ENCODE results near the gene TMEM239.
"Not testable (repeated sequence)": the region's sequence is repeated elsewhere in the genome, so short reads cannot be mapped to it uniquely, and the experiment has no call there.

Gene TMEM239

GRCh38 chr20:2820896-2821869, 5.0 kb downstream of the TMEM239 start:
- no peak for DNase-seq

- DNase-seq = peak; percentile 60
Measured at GRCh38 chr20:2822073-2822472, 5.9 kb downstream of the TMEM239 start.

GRCh38 chr20:2825761-2826160, 9.6 kb downstream of the TMEM239 start:
- peak; percentile 3 for DNase-seq

- no peak for DNase-seq
Measured at GRCh38 chr20:2826655-2827054, 10.5 kb downstream of the TMEM239 start.

- no peak for DNase-seq
Measured at GRCh38 chr20:2829376-2829775, 13.2 kb downstream of the TMEM239 start.

- not testable (repeated sequence) for DNase-seq
Measured at GRCh38 chr20:2831206-2831605, 15.0 kb downstream of the TMEM239 start.

GRCh38 chr20:2833761-2834160, 17.6 kb downstream of the TMEM239 start:
- DNase-seq = no peak

- no peak for DNase-seq
Measured at GRCh38 chr20:2834401-2835110, 18.4 kb downstream of the TMEM239 start.

GRCh38 chr20:2835331-2835796, 19.2 kb downstream of the TMEM239 start:
- no peak for DNase-seq

GRCh38 chr20:2836035-2836434, 19.9 kb downstream of the TMEM239 start:
- no peak for DNase-seq

- no peak for DNase-seq
Measured at GRCh38 chr20:2837221-2837960, 21.2 kb downstream of the TMEM239 start.

GRCh38 chr20:2838170-2838797, 22.1 kb downstream of the TMEM239 start:
- no peak for DNase-seq

GRCh38 chr20:2838847-2839671, 22.9 kb downstream of the TMEM239 start:
- no peak for DNase-seq

- DNase-seq = no peak
Measured at GRCh38 chr20:2839732-2840137, 23.6 kb downstream of the TMEM239 start.

- DNase-seq = peak; percentile 90
Measured at GRCh38 chr20:2840138-2840966, 24.2 kb downstream of the TMEM239 start, which contains the start of the genes PCED1A and VPS16. Gene PCED1A (minus strand): TSS chr20:2840655. CDS start chr20:2839912, 743 bp downstream. Gene VPS16 (plus strand): TSS chr20:2840745. CDS start chr20:2840775, 30 bp downstream.

GRCh38 chr20:2840967-2841531, 24.9 kb downstream of the TMEM239 start:
- DNase-seq = peak; percentile 40

GRCh38 chr20:2845607-2846006, 29.4 kb downstream of the TMEM239 start:
- no peak for DNase-seq

- no peak for DNase-seq
Measured at GRCh38 chr20:2846698-2847097, 30.5 kb downstream of the TMEM239 start.

GRCh38 chr20:2847802-2848201, 31.6 kb downstream of the TMEM239 start:
- no peak for DNase-seq

- no peak for DNase-seq
Measured at GRCh38 chr20:2849529-2849928, 33.4 kb downstream of the TMEM239 start.

Data from CD4-positive, alpha-beta T cell treated with Interleukin-12 subunit alpha and Interleukin-12 subunit beta, for 1 hour (primary cell).